ENCODE data around the gene SCT. TPM values are rescaled to one million over a fixed set of nuclear protein-coding genes. Genes with fewer than 3 reads are reported as not detected.

SCT gene
- total and polyA plus RNA-seq, 2 of the 8 experiments (the other 6 are each of a cell fraction or from before 2014, with no cell fraction given), result 1.7 to 2.0 TPM

DNA sequence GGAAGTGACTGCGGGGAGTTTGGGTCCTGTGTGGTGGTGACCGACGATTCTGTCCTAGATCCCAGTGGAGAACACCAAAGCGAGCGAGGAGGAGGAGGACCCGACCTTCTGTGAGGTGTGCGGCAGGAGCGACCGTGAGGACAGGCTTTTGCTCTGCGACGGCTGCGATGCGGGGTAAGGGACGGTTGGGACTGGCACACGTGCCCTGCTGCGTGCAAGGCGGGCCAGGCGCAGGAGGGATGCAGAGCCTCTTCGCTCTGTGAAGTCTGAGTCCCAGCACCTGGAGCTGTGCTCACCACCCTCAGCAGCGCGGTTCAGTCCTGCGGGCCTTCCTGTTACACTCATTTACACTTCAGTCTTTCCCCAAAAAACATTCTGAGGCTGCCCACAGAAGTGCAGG, 34.5 kb downstream of the SCT start (continued):
- TF ChIP-seq SIX5 (IDR thresholded peaks at IDR 0.05; ENCODE audit: low read depth, low read length) (no peak), SIRT6 (IDR thresholded peaks at IDR 0.05; ENCODE audit: low read length) (no peak), JUND (IDR thresholded peaks at IDR 0.05; ENCODE audit: low read length) (no peak), TAF7 (optimal IDR thresholded peaks at IDR 0.05; ENCODE audit: borderline replicate concordance, low read depth, low read length) (no peak), POLR2A (IDR thresholded peaks at IDR 0.05; ENCODE audit: control extremely low read depth in 1 of 2, low read depth in 2 of 2, low read length in 2 of 2) (no peak)
